NCI-H2081 treated with DMSO at 0.1 percent for 48 hours (cell line): ENCODE measurements around the gene CDK5RAP1.
"Not testable (repeated sequence)": the region's sequence is repeated elsewhere in the genome, so short reads cannot be mapped to it uniquely, and the experiment has no call there.

ENCODE experiments used
- DNase-seq: peaks from one replicate; lab custom pipeline; 2025; lab: John Stamatoyannopoulos, UW

Gene CDK5RAP1

GRCh38 chr20:33419140-33419974 is 18.0 kb upstream of the CDK5RAP1 start:
- DNase-seq = no peak

- DNase-seq = no peak
Observed at GRCh38 chr20:33418033-33418432, 16.7 kb upstream of the CDK5RAP1 start.

DNA sequence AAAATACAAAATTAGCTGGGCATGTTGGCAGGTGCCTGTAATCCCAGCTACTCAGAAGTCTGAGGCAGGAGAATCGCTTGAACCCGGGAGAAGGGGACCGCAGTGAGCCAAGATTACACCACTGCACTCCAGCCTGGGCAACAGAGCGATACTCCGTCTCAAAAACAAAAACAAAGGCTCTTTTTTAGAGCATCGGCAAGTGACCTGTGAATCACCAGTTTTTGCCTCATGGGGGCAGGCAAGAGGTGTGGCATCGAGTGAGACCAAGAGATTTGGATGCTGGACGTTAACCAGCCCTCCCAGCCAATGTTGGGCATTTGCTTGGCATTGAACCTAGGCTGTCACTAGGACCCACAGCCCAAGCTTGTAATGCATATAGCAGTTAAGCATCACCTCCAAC is 14.6 kb upstream of the CDK5RAP1 start:
- DNase-seq = no peak

- no peak for DNase-seq
Observed at GRCh38 chr20:33412484-33412838, 11.1 kb upstream of the CDK5RAP1 start.

- no peak for DNase-seq
Observed at GRCh38 chr20:33411711-33412483, 10.6 kb upstream of the CDK5RAP1 start.

DNA sequence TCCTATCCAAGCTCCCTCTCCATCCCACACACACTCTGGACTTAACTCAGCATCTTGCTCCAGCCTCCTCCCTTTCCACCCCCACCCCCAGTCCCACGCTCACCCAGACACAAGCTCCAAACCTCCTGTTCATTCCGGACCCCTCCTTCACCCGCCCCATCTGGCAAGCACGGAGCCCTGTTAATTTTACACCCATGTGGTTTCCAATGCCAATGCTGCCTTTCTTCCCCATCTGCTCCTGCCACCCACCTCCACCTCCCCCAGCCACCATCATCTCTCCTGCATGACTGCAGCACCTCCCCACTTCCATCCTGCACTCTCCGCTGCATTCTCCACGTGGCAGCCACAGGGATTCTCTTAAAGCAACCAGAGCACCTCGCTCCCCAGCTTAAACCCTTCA is 9.9 kb upstream of the CDK5RAP1 start:
- DNase-seq = no peak

GRCh38 chr20:33410081-33410742 is 8.9 kb upstream of the CDK5RAP1 start:
- DNase-seq = no peak

- DNase-seq = no peak
Observed at GRCh38 chr20:33408716-33409654, 7.7 kb upstream of the CDK5RAP1 start.

- DNase-seq = no peak
Observed at GRCh38 chr20:33408313-33408712, 7.0 kb upstream of the CDK5RAP1 start.

- DNase-seq = no peak
Observed at GRCh38 chr20:33407796-33408195, 6.5 kb upstream of the CDK5RAP1 start.

DNA sequence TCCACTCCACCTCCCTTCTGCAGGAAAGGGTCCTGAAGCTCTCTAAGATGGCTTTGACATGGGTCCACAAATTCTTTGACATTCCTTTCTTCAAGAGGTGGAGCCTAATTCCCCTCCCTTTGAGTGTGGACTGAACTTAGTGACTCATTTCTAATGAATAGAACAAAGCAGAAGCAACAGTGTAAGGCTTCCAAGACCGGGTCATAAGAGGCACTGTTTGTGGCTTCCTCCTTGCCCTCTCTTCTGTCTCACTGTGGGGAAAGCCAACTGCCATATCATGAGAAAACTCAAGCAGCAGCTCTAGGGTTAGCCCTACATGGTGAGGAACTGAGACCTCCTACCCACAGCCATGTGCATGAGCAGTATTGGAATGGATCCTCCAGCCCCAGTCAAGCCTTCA is 5.9 kb upstream of the CDK5RAP1 start:
- no peak for DNase-seq

- no peak for DNase-seq
Observed at GRCh38 chr20:33404281-33404680, 3.0 kb upstream of the CDK5RAP1 start.

- no peak for DNase-seq
Observed at GRCh38 chr20:33401921-33402369, 626 bp upstream of the CDK5RAP1 start.

GRCh38 chr20:33400812-33401183 is 521 bp downstream of the CDK5RAP1 start:
- no peak for DNase-seq

- DNase-seq = no peak
Observed at GRCh38 chr20:33399924-33400323, 1.4 kb downstream of the CDK5RAP1 start.

GRCh38 chr20:33394718-33395117 is 6.6 kb downstream of the CDK5RAP1 start:
- no peak for DNase-seq

GRCh38 chr20:33393609-33394008 is 7.7 kb downstream of the CDK5RAP1 start:
- no peak for DNase-seq

DNA sequence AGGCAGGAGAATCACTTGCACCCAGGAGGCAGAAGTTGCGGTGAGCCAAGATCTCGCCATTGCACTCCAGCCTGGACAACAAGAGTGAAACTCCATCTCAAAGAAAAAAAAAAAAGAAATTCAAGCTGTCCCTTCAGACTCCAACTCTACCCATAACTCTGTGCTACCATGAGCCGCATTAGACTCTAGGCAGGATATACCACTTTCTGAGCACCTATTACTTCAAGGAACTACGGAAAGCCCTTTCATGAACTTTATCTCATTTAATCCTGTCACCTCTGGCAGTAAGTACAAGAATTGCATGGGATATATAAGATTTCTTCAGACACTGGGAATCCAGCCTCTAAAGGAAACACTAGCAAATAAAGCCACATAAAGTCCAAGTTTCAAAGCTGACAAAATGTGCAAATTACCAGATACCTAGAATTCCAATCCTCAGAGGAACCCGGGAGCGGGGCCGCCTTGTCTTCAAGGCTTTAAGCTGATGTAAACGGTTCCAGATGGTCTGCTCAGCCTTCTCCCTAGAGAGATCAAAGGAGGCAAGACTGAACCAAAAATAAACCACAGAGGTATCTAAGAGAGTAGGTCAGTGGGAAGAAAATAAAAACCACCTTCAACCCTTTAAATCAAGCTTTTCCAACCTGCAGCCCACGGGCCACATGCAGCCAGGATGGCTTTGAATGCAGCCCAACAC is 9.4 kb downstream of the CDK5RAP1 start:
- no peak for DNase-seq

DNA sequence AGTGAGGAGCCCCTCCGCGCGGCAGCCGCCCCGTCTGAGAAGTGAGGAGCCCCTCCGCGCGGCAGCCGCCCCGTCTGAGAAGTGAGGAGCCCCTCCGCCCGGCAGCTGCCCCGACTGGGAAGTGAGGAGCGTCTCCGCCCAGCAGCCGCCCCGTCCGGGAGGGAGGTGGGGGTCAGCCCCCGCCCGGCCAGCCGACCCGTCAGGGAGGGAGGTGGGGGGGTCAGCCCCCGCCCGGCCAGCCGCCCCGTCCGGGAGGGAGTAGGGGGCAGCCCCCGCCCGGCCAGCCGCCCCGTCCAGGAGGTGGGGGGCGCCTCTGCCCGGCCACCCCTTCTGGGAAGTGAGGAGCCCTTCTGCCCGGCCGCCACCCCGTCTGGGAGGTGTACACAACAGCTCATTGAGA is 12.0 kb downstream of the CDK5RAP1 start:
- DNase-seq = not testable (repeated sequence)

GRCh38 chr20:33388268-33388667 is 13.1 kb downstream of the CDK5RAP1 start:
- DNase-seq = no peak

DNA sequence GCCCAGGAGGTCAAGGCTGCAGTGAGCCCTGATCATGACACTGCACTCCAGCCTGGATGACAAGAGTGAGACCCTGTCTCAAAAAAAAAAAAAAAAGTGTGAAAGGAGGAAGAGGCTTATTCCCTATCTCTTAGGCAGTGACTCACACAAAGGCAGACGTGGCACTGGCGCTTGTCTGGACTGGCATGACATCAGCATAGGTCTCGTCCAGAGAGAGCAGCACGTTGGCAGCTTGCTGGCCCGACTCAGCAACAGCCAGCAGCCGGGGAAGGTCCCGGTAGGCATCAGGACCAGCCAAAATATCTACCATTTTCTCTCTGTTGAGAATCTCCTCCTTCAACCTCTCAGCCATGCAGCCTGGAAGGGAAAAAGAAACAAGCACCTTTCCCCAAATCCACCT is 14.1 kb downstream of the CDK5RAP1 start:
- DNase-seq = no peak
